OCI-LY7 (cell line): ENCODE results near the gene GALNT10.

ENCODE experiments used
- CTCF ChIP-seq: fragments of 200-600 bp; sonication (generic); conservative IDR thresholded peaks from 2 replicates; pipeline ENCODE4 v1.5.1; 2014; ENCODE audit warnings: mild to moderate bottlenecking, antibody characterized with exemption, low read length, moderate library complexity, mixed read lengths
- EZH2phosphoT487 ChIP-seq: fragments of 200-600 bp; sonication (generic); IDR thresholded peaks from 2 replicates; pipeline ENCODE4 v1.6.1; 2018; ENCODE audit warnings: low read depth, borderline replicate concordance, mild to moderate bottlenecking, mixed run types, antibody characterized with exemption, low read length, moderate library complexity, mixed read lengths

GRCh38 chr5:154241021-154241420 is 50.5 kb downstream of the GALNT10 start:
- TF ChIP-seq CTCF: no peak
- no peak for TF ChIP-seq EZH2phosphoT487
